T-cell (primary cell): Measurements from ENCODE around the gene SLC49A4. TPM values are rescaled to one million over a fixed set of nuclear protein-coding genes. Genes with fewer than 3 reads are reported as not detected.

ENCODE experiments used
- ATAC-seq, 4 experiments: fragments of 200-7000 bp in 3 of 4; fragments of 150-1000 bp in 1 of 4; cut with Tn5 transposase; replicated peaks in 1 of 4; 1 replicate in 3 of 4; 2 replicates in 1 of 4; pipeline ENCODE4 v1.10.0; 2021; ENCODE audit warnings: moderate library complexity in 3 of 4, mild to moderate bottlenecking in 2 of 4, moderate number of reproducible peaks in 1 of 4
- CTCF ChIA-PET, 2 donors: fragments of 300-600 bp; sonication (Branson Sonifier 250); formaldehyde crosslinking; loops; one replicate each; lab custom pipeline; 2022; ENCODE audit warnings: antibody characterized with exemption in 2 of 2; lab: Charles Lee
- POLR2A ChIA-PET, 2 donors: fragments of 300-600 bp; sonication (Branson Sonifier 250); formaldehyde crosslinking; loops; one replicate each; lab custom pipeline; 2022; ENCODE audit warnings: antibody characterized with exemption in 2 of 2; lab: Charles Lee
- DNase-seq, 35 experiments: peaks; one replicate each; pipeline versions ENCODE4 v3.0.0 to v3.0.0-alpha.2; 2013 to 2023
- H3K27ac ChIP-seq: one replicate; pipeline ENCODE4 v1.5.1; 2013; ENCODE audit warnings: low read length
- H3K27me3 ChIP-seq, 2 experiments: replicated peaks in 1 of 2; 1 replicate in 1 of 2; 2 replicates in 1 of 2; pipeline versions ENCODE4 v1.6.1 to v1.7.0; 2013; ENCODE audit warnings: low read length in 1 of 2, mixed read lengths in 1 of 2; ENCODE audit not compliant: control insufficient read depth in 2 of 2, insufficient read depth in 2 of 2; ENCODE audit errors: extremely low read depth in 1 of 2
- H3K36me3 ChIP-seq, 2 donors: 1 replicate in 1 of 2; 2 replicates in 1 of 2; pipeline versions ENCODE4 v1.6.1 to v1.7.0; 2013; ENCODE audit warnings: low read length in 1 of 2; ENCODE audit not compliant: control insufficient read depth in 2 of 2, insufficient read depth in 1 of 2; ENCODE audit errors: extremely low read depth in 1 of 2
- H3K4me1 ChIP-seq, 2 experiments: 1 replicate in 1 of 2; 2 replicates in 1 of 2; pipeline versions ENCODE4 v1.6.1 to v1.7.0; 2013; ENCODE audit warnings: low read length in 2 of 2, mixed read lengths in 1 of 2; ENCODE audit not compliant: insufficient read depth in 2 of 2, control insufficient read depth in 1 of 2; ENCODE audit errors: extremely low read depth in 1 of 2
- H3K4me3 ChIP-seq, 2 donors: 1 replicate in 1 of 2; 2 replicates in 1 of 2; pipeline versions ENCODE4 v1.5.1 to v1.7.0; 2013; ENCODE audit warnings: mild to moderate bottlenecking in 2 of 2, low read length in 1 of 2, moderate library complexity in 1 of 2; ENCODE audit not compliant: control insufficient read depth in 1 of 2; ENCODE audit errors: extremely low read depth in 1 of 2
- H3K9me3 ChIP-seq: 2 replicates; pipeline ENCODE4 v1.7.0; 2013
- H3K27ac Mint-ChIP-seq, 2 donors: one replicate each; pipeline ENCODE4 v1.8.0; 2020 to 2021; ENCODE audit warnings: mild to moderate bottlenecking in 2 of 2, mixed read lengths in 2 of 2
- H3K27me3 Mint-ChIP-seq, 2 donors: one replicate each; pipeline ENCODE4 v1.8.0; 2021 to 2022; ENCODE audit warnings: mixed read lengths in 2 of 2
- H3K36me3 Mint-ChIP-seq: one replicate; pipeline ENCODE4 v1.8.0; 2021; ENCODE audit warnings: mixed read lengths
- H3K4me1 Mint-ChIP-seq, 3 donors: one replicate each; pipeline ENCODE4 v1.8.0; 2020 to 2022; ENCODE audit warnings: mixed read lengths in 3 of 3, mild to moderate bottlenecking in 1 of 3
- H3K4me3 Mint-ChIP-seq, 3 donors: one replicate each; pipeline ENCODE4 v1.8.0; 2020 to 2022; ENCODE audit warnings: mild to moderate bottlenecking in 3 of 3, mixed read lengths in 3 of 3, moderate library complexity in 3 of 3
- H3K9me3 Mint-ChIP-seq, 3 donors: one replicate each; pipeline ENCODE4 v1.8.0; 2020 to 2022; ENCODE audit warnings: mixed read lengths in 3 of 3
- WGBS: methylation state at CpG from one replicate; pipeline ENCODE4 v1.1.5; 2013; ENCODE audit warnings: missing lambda C conversion rate; ENCODE audit not compliant: insufficient coverage; 5-methylcytosine and 5-hydroxymethylcytosine counted together
- total RNA-seq, 35 experiments: library from RNA in 6 of 35; stranded (reverse) in 6 of 35; fragments of 120-200 nt in 1 of 35; gene quantifications; one replicate each; pipeline versions ENCODE4 v1.2.1 to v1.2.4 and lab custom pipeline; 2013 to 2026

The SLC49A4 gene
- total RNA-seq, 5 donors from 2014 or later (not counting 1 experiment from before 2014, with no cell fraction given), result 6.6 to 8.3 (median 7.6) TPM

DNA sequence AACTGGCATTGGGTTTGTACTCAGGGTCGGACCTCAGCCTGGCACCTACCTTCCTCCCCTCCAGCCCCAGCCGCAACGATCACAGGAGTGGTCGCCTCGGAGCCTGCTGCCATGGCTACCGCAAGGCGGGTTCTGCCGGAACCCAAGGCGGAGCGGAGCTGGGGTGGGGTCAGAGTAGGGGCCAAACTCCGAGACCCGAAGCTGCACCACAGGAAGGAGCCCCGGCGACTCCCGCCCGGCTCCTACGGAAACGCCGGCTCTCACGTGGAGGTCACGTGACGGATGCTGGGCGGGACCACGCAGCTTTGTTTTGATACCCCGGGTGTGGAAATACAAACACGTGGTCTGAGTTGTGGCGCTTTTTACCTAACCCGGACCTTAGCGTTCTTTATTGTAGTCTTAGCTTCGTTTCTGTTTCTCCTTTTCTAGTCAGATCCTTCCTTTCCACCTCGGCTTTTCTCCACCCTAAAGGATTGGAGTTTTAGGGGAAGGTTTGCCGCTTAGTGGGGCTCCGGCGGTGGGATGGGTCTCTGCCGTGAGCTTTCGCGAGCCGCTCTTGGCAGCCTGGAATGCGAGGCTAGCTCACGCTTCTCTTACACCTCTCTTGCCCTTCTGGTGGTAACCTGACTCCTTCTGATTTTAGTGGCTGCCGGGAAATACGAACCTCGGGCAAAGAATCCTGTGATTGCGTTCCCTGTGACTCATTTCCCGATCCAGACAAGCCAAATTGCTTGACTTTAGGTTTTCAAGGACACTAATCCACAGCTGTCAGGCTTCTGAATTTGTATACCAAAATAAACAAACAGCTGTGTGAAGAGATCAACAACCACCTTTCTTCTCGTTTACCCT is 1.1 kb upstream of the SLC49A4 start, which contains the start of gene HSPBAP1:
TSS of gene HSPBAP1 (minus strand) at position 264 of the 849 bp plus-strand sequence. CDS start at position 113, 151 bp downstream.
- H3K4me3 Mint-ChIP-seq, result no peak within 1 kb of the TSS

DNA sequence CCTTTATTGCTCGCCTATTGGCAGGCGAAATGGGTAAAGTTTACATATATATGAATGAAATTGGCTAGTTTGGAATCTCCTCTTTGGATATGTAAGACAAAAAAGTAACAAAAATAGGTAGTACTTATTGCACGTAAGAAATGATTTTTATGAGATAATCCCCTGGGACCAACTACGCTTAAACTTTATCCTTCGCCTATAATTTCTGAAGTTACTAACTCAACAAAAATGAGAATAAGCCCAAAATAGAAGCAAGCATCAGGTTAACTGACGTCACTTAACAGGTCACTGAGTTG is 438 bp upstream of the SLC49A4 start:
- CTCF ChIA-PET, result interaction anchor here in 1 of 2 donors (1.0 to 2.0 kb wide), 3 partner anchors 401 to 410 kb away, joined by 3 to 8 read pairs (median 4); partner anchors contain the start of genes FAM162A and SEC22A
- H3K27me3 ChIP-seq, result no peaks in the 10 kb centered on the region
- H3K36me3 Mint-ChIP-seq, result no peaks in the 10 kb centered on the region
- no peak for ATAC-seq
- peaks cover 23 to 29% of the 10 kb centered on the region in 2 experiments for H3K4me1 ChIP-seq
- H3K27me3 Mint-ChIP-seq, result no peaks in the 10 kb centered on the region
- H3K9me3 ChIP-seq, result no peaks in the 10 kb centered on the region
- peak in 1 of 35 experiments; percentile 12 for DNase-seq
- peak overlapping the region in 1 of 2 donors; percentile 96 for H3K27ac Mint-ChIP-seq
- H3K4me3 Mint-ChIP-seq, result no peak overlapping the region
- H3K4me3 ChIP-seq, result peak overlapping the region; percentile 64 to 76
- no peaks in the 10 kb centered on the region for H3K36me3 ChIP-seq
- peaks cover 26 to 41% (median 26%) of the 10 kb centered on the region in 3 donors for H3K4me1 Mint-ChIP-seq
- peak overlapping the region; percentile 83 for H3K27ac ChIP-seq
- WGBS, result no CpG with 5 or more reads among the region's 6 CpGs
- no peaks in the 10 kb centered on the region for H3K9me3 Mint-ChIP-seq
- POLR2A ChIA-PET, result interaction anchor here in 1 of 2 donors (0.7 to 1.5 kb wide), 2 partner anchors 18 to 408 kb away, joined by 3 to 11 read pairs; partner anchors contain the start of gene SEC22A

More for the DNA sequence above, 1.1 kb upstream of the SLC49A4 start, which contains the start of gene HSPBAP1:
- ATAC-seq (peak; percentile 69 to 79 (median 76)), DNase-seq (peak; percentile 80 to 94 (median 87))
- Mint-ChIP-seq H3K36me3 (no peaks in the 10 kb centered on the region), H3K4me1 (peaks cover 29 to 41% (median 30%) of the 10 kb centered on the region in 3 donors), H3K9me3 (no peaks in the 10 kb centered on the region), H3K27me3 (no peaks in the 10 kb centered on the region), H3K27ac (peak within 1 kb of the TSS in 1 of 2 donors; percentile 96)
- Histone ChIP-seq H3K27ac (peak within 1 kb of the TSS; percentile 83), H3K36me3 (no peaks in the 10 kb centered on the region), H3K4me3 (peak within 1 kb of the TSS; percentile 64 to 76), H3K4me1 (peaks cover 23 to 29% of the 10 kb centered on the region in 2 experiments), H3K27me3 (no peaks in the 10 kb centered on the region), H3K9me3 (no peaks in the 10 kb centered on the region)
- ChIA-PET CTCF (interaction anchor here in 1 of 2 donors (0.6 to 2.0 kb wide), 8 partner anchors 12 to 1134 kb away, joined by 3 to 8 read pairs (median 3); partner anchors contain the start of genes FAM162A and SEC22A), POLR2A (interaction anchor here in 1 of 2 donors (0.7 to 1.5 kb wide), 3 partner anchors 17 to 408 kb away, joined by 3 to 11 read pairs (median 4); partner anchors contain the start of genes SEC22A and WDR5B)
- WGBS, result under 1% methylated on average over 32 of the region's 46 CpGs

DNA sequence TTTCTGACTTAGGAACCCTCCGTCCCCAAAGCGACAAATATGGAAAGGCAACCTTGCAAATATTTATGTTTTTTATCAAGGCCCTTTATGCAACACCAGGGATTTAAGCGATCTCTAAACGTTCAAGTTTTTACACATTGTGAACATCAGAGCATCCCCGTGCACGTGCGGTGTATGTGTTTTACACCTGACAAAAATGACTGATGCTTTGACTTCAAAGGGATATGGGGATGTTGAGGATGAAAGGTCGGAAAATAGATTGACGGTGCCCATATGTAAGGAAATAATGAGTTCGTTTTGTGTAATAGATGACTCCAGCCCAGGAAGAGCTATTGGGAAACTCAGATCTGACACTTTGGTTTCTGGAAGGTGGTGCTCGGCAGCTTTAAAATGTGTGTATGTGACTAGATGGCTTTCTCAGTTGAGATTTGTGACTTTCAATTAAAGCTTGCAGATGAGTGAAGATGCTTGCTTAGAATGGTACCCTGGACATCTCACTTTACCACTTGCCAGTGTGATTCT is 866 bp downstream of the SLC49A4 start:
- peak overlapping the region in 2 of 3 donors; percentile 74 to 79 for H3K4me3 Mint-ChIP-seq
- no peaks in the 10 kb centered on the region for H3K9me3 ChIP-seq
- peak in 2 of 35 experiments; percentile 16 to 32 for DNase-seq
- peaks cover 23 to 29% of the 10 kb centered on the region in 2 experiments for H3K4me1 ChIP-seq
- POLR2A ChIA-PET, result interaction anchor here in 1 of 2 donors (0.6 kb wide), 1 partner anchor 1172 kb away, joined by 3 read pairs; no protein-coding TSS in a partner anchor
- no peaks in the 10 kb centered on the region for H3K9me3 Mint-ChIP-seq
- H3K27me3 Mint-ChIP-seq, result no peaks in the 10 kb centered on the region
- no peaks in the 10 kb centered on the region for H3K36me3 Mint-ChIP-seq
- no peaks in the 10 kb centered on the region for H3K36me3 ChIP-seq
- WGBS, result 47% methylated on average over 9 of the region's 11 CpGs
- H3K27ac Mint-ChIP-seq, result peak overlapping the region; percentile 12 to 60
- CTCF ChIA-PET, result no interaction called here
- H3K27ac ChIP-seq, result peak overlapping the region; percentile 26
- peak overlapping the region; percentile 64 to 76 for H3K4me3 ChIP-seq
- H3K4me1 Mint-ChIP-seq, result peaks cover 26 to 41% (median 26%) of the 10 kb centered on the region in 3 donors
- no peak for ATAC-seq
- no peaks in the 10 kb centered on the region for H3K27me3 ChIP-seq

DNA sequence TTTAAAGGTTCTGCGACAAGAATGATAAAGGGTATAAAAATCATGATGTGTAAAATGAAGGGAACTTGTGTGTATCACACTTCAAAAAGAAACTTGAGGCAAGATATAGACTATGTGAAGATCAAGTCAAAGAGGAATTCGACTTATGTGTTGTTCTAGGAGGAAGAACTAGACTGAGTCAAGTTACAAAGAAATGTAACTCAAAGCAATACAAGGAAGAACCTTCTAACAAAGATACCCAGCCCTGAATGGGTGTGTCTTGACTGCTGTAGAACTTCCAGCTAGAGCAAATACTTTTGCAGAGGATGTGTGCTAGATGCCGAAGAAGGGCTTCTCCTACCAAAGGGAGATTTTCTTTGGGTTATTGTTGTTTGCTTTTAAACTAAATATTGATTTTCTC is 2.4 kb downstream of the SLC49A4 start:
- ATAC-seq, result peak in 2 of 4 experiments; percentile 6 to 14
- ChIA-PET POLR2A (no interaction called here), CTCF (interaction anchor here in 1 of 2 donors (0.6 kb wide), 1 partner anchor 236 kb away, joined by 3 read pairs; no protein-coding TSS in a partner anchor)
- Histone ChIP-seq H3K9me3 (no peaks in the 10 kb centered on the region), H3K27ac (no peak overlapping the region), H3K4me3 (no peak overlapping the region), H3K36me3 (no peaks in the 10 kb centered on the region), H3K4me1 (peaks cover 23 to 29% of the 10 kb centered on the region in 2 experiments), H3K27me3 (no peaks in the 10 kb centered on the region)
- Mint-ChIP-seq H3K9me3 (no peaks in the 10 kb centered on the region), H3K4me3 (peak overlapping the region in 2 of 3 donors; percentile 52), H3K27me3 (no peaks in the 10 kb centered on the region), H3K4me1 (peaks cover 26 to 43% (median 27%) of the 10 kb centered on the region in 3 donors), H3K27ac (peak overlapping the region; percentile 61 to 63), H3K36me3 (peaks cover 2% of the 10 kb centered on the region)
- no CpG with 5 or more reads among the region's 3 CpGs for WGBS
- DNase-seq, result no peak

DNA sequence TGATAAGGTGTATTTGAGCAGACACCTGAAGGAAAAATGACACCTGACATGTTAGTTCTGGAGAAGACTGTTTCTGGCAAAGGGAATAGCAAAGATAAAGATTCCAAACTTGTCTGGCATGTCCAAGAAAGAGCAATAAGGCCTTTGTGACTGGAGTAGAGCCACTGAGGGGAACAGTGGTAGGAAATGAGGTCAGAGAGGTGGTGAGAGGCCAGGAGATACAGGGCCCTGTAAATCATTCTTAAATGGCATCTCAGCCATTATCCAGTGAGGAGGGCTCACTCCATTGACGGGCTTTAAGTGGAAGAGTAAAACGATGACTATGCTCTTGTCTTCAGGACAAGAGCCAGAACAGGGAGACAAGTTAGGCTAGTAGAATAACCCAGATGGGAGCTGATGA is 4.5 kb downstream of the SLC49A4 start:
- Histone ChIP-seq H3K4me1 (peaks cover 14 to 16% of the 10 kb centered on the region in 2 experiments), H3K27me3 (no peaks in the 10 kb centered on the region), H3K36me3 (no peaks in the 10 kb centered on the region), H3K27ac (no peak overlapping the region), H3K9me3 (no peaks in the 10 kb centered on the region), H3K4me3 (no peak overlapping the region)
- CTCF ChIA-PET, result no interaction called here
- Mint-ChIP-seq H3K36me3 (peaks cover 19% of the 10 kb centered on the region), H3K27ac (no peak overlapping the region), H3K27me3 (no peaks in the 10 kb centered on the region), H3K4me3 (no peak overlapping the region), H3K9me3 (no peaks in the 10 kb centered on the region), H3K4me1 (peaks cover 28 to 37% (median 29%) of the 10 kb centered on the region in 3 donors)
- DNase-seq, result no peak
- 100% methylated on average over 2 of the region's 2 CpGs for WGBS
- no peak for ATAC-seq
- POLR2A ChIA-PET, result no interaction called here

DNA sequence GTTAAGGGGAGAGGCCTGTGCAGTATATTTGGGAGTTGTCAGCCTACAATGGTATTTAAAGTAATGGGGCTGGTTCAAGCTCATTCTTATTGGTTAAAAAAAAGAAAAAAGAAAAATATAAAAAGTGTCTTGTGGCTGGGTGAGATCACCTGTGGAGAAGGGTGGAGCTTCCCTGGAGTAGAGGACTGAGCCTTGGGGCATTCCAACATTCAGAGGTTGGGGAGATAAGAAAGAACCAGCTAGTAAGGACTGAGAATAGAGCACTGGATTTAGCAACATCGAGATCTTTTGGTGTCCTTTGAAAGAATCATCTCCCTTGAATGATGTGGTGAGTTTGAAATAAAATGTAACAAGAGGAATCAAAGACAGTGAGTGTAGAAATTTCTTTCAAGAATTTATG is 5.2 kb downstream of the SLC49A4 start:
- Mint-ChIP-seq H3K4me1 (peaks cover 26 to 35% (median 27%) of the 10 kb centered on the region in 3 donors), H3K27me3 (no peaks in the 10 kb centered on the region), H3K27ac (no peak overlapping the region), H3K36me3 (peaks cover 19% of the 10 kb centered on the region), H3K4me3 (no peak overlapping the region), H3K9me3 (no peaks in the 10 kb centered on the region)
- ATAC-seq, result no peak
- H3K4me1 ChIP-seq, result peaks cover 12 to 14% of the 10 kb centered on the region in 2 experiments
- WGBS, result 88% methylated on average over 1 of the region's 1 CpG
- no peak overlapping the region for H3K27ac ChIP-seq
- H3K4me3 ChIP-seq, result no peak overlapping the region
- no peak for DNase-seq
- H3K27me3 ChIP-seq, result no peaks in the 10 kb centered on the region
- no peaks in the 10 kb centered on the region for H3K9me3 ChIP-seq
- H3K36me3 ChIP-seq, result no peaks in the 10 kb centered on the region
- POLR2A ChIA-PET, result no interaction called here
- CTCF ChIA-PET, result no interaction called here
